Activated naive CD4-positive, alpha-beta T cell treated with anti-CD3 and anti-CD28 coated beads, Interleukin-2, amount 50 U/mL, for 24 hours (primary cell): ENCODE data around the gene MAN1A1.
A peak's percentile ranks its signal among the peaks of the same experiment; 100 is the strongest.
"Not testable (repeated sequence)": the region's sequence is repeated elsewhere in the genome, so short reads cannot be mapped to it uniquely, and the experiment has no call there.

Experiments
- H3K27ac Mint-ChIP-seq: one replicate; pipeline ENCODE4 v1.8.0; 2021; ENCODE audit warnings: mild to moderate bottlenecking, mixed read lengths
- H3K27me3 Mint-ChIP-seq: one replicate; pipeline ENCODE4 v1.8.0; 2021; ENCODE audit warnings: mixed read lengths
- H3K36me3 Mint-ChIP-seq: one replicate; pipeline ENCODE4 v1.8.0; 2021; ENCODE audit warnings: mixed read lengths
- H3K4me1 Mint-ChIP-seq: one replicate; pipeline ENCODE4 v1.8.0; 2021; ENCODE audit warnings: mixed read lengths
- H3K4me3 Mint-ChIP-seq: one replicate; pipeline ENCODE4 v1.8.0; 2021; ENCODE audit warnings: mild to moderate bottlenecking, mixed read lengths
- H3K9me3 Mint-ChIP-seq: one replicate; pipeline ENCODE4 v1.8.0; 2021; ENCODE audit warnings: mixed read lengths

Gene MAN1A1

GRCh38 chr6:119163006-119163405, 186.6 kb downstream of the MAN1A1 start:
- H3K36me3 Mint-ChIP-seq: no peaks in the 10 kb centered on the region
- peaks cover 20% of the 10 kb centered on the region for H3K27me3 Mint-ChIP-seq
- no peaks in the 10 kb centered on the region for H3K4me1 Mint-ChIP-seq
- no peak overlapping the region for H3K27ac Mint-ChIP-seq
- no peak overlapping the region for H3K4me3 Mint-ChIP-seq
- H3K9me3 Mint-ChIP-seq: no peaks in the 10 kb centered on the region

- Mint-ChIP-seq H3K4me3 (no peak overlapping the region), H3K4me1 (no peaks in the 10 kb centered on the region), H3K27me3 (peaks cover 17% of the 10 kb centered on the region)
Measured at GRCh38 chr6:119162134-119162775, 187.3 kb downstream of the MAN1A1 start.

GRCh38 chr6:119161438-119161837, 188.1 kb downstream of the MAN1A1 start:
- Mint-ChIP-seq H3K4me3 (no peak overlapping the region), H3K9me3 (no peaks in the 10 kb centered on the region), H3K27ac (no peak overlapping the region), H3K27me3 (peaks cover 14% of the 10 kb centered on the region), H3K36me3 (no peaks in the 10 kb centered on the region), H3K4me1 (no peaks in the 10 kb centered on the region)

More at GRCh38 chr6:119162134-119162775, 187.3 kb downstream of the MAN1A1 start:
- Mint-ChIP-seq H3K27ac (no peak overlapping the region), H3K36me3 (no peaks in the 10 kb centered on the region), H3K9me3 (no peaks in the 10 kb centered on the region)

- Mint-ChIP-seq H3K27ac (no peak overlapping the region), H3K36me3 (no peaks in the 10 kb centered on the region), H3K27me3 (peaks cover 11% of the 10 kb centered on the region), H3K4me1 (no peaks in the 10 kb centered on the region), H3K4me3 (no peak overlapping the region), H3K9me3 (no peaks in the 10 kb centered on the region)
Measured at GRCh38 chr6:119160911-119161310, 188.7 kb downstream of the MAN1A1 start.

- Mint-ChIP-seq H3K9me3 (no peaks in the 10 kb centered on the region), H3K27me3 (peaks cover 7% of the 10 kb centered on the region), H3K4me3 (no peak overlapping the region), H3K4me1 (no peaks in the 10 kb centered on the region), H3K27ac (no peak overlapping the region), H3K36me3 (no peaks in the 10 kb centered on the region)
Measured at GRCh38 chr6:119158057-119158848, 191.3 kb downstream of the MAN1A1 start.

- H3K36me3 Mint-ChIP-seq: no peaks in the 10 kb centered on the region
- H3K27ac Mint-ChIP-seq: no peak overlapping the region
- H3K4me3 Mint-ChIP-seq: no peak overlapping the region
- peaks cover 7% of the 10 kb centered on the region for H3K27me3 Mint-ChIP-seq
- H3K9me3 Mint-ChIP-seq: no peaks in the 10 kb centered on the region
- no peaks in the 10 kb centered on the region for H3K4me1 Mint-ChIP-seq
Measured at GRCh38 chr6:119157506-119157815, 192.1 kb downstream of the MAN1A1 start.

GRCh38 chr6:119156757-119157505, 192.6 kb downstream of the MAN1A1 start:
- H3K4me3 Mint-ChIP-seq: no peak overlapping the region
- no peaks in the 10 kb centered on the region for H3K9me3 Mint-ChIP-seq
- peaks cover 5% of the 10 kb centered on the region for H3K27me3 Mint-ChIP-seq
- H3K36me3 Mint-ChIP-seq: no peaks in the 10 kb centered on the region
- H3K27ac Mint-ChIP-seq: no peak overlapping the region
- H3K4me1 Mint-ChIP-seq: no peaks in the 10 kb centered on the region

GRCh38 chr6:119156082-119156481, 193.5 kb downstream of the MAN1A1 start:
- not testable (repeated sequence) for H3K27me3 Mint-ChIP-seq, H3K27ac Mint-ChIP-seq, H3K4me1 Mint-ChIP-seq, H3K4me3 Mint-ChIP-seq, H3K36me3 Mint-ChIP-seq, H3K9me3 Mint-ChIP-seq

- no peaks in the 10 kb centered on the region for H3K36me3 Mint-ChIP-seq
- peaks cover 3% of the 10 kb centered on the region for H3K27me3 Mint-ChIP-seq
- H3K4me1 Mint-ChIP-seq: peaks cover 11% of the 10 kb centered on the region
- H3K9me3 Mint-ChIP-seq: no peaks in the 10 kb centered on the region
- H3K4me3 Mint-ChIP-seq: no peak overlapping the region
- H3K27ac Mint-ChIP-seq: no peak overlapping the region
Measured at GRCh38 chr6:119152187-119152586, 197.4 kb downstream of the MAN1A1 start.

- Mint-ChIP-seq H3K36me3 (no peaks in the 10 kb centered on the region), H3K4me3 (no peak overlapping the region), H3K9me3 (no peaks in the 10 kb centered on the region), H3K27ac (no peak overlapping the region), H3K27me3 (peaks cover 2% of the 10 kb centered on the region), H3K4me1 (peaks cover 28% of the 10 kb centered on the region)
Measured at GRCh38 chr6:119148825-119149525, 200.6 kb downstream of the MAN1A1 start.

- Mint-ChIP-seq H3K9me3 (no peaks in the 10 kb centered on the region), H3K27me3 (peaks cover 2% of the 10 kb centered on the region), H3K4me1 (peaks cover 28% of the 10 kb centered on the region), H3K36me3 (no peaks in the 10 kb centered on the region), H3K4me3 (peak overlapping the region; percentile 35), H3K27ac (peak overlapping the region; percentile 90)
Measured at GRCh38 chr6:119148098-119148824, 201.3 kb downstream of the MAN1A1 start.

- no peak overlapping the region for H3K4me3 Mint-ChIP-seq
- H3K4me1 Mint-ChIP-seq: peaks cover 28% of the 10 kb centered on the region
- peaks cover 2% of the 10 kb centered on the region for H3K27me3 Mint-ChIP-seq
- H3K27ac Mint-ChIP-seq: peak overlapping the region; percentile 78
- H3K9me3 Mint-ChIP-seq: no peaks in the 10 kb centered on the region
- no peaks in the 10 kb centered on the region for H3K36me3 Mint-ChIP-seq
Measured at GRCh38 chr6:119147101-119148053, 202.2 kb downstream of the MAN1A1 start.

GRCh38 chr6:119145111-119145510, 204.4 kb downstream of the MAN1A1 start:
- H3K4me1 Mint-ChIP-seq: peaks cover 28% of the 10 kb centered on the region
- no peak overlapping the region for H3K27ac Mint-ChIP-seq
- H3K4me3 Mint-ChIP-seq: no peak overlapping the region
- H3K9me3 Mint-ChIP-seq: no peaks in the 10 kb centered on the region
- peaks cover 2% of the 10 kb centered on the region for H3K27me3 Mint-ChIP-seq
- H3K36me3 Mint-ChIP-seq: no peaks in the 10 kb centered on the region

- no peaks in the 10 kb centered on the region for H3K9me3 Mint-ChIP-seq
- H3K4me3 Mint-ChIP-seq: no peak overlapping the region
- no peaks in the 10 kb centered on the region for H3K27me3 Mint-ChIP-seq
- peaks cover 22% of the 10 kb centered on the region for H3K4me1 Mint-ChIP-seq
- H3K36me3 Mint-ChIP-seq: no peaks in the 10 kb centered on the region
- H3K27ac Mint-ChIP-seq: no peak overlapping the region
Measured at GRCh38 chr6:119142637-119143036, 206.9 kb downstream of the MAN1A1 start.
